Upper lobe of right lung (tissue), 1 donor: ENCODE results near the gene HAUS5. TPM values are rescaled to one million over a fixed set of nuclear protein-coding genes. Genes with fewer than 3 reads are reported as not detected.

Experiments
- ATAC-seq: fragments of 200-7000 bp; cut with Tn5 transposase; one replicate; pipeline ENCODE4 v1.9.1; 2020; ENCODE audit warnings: mild to moderate bottlenecking, moderate library complexity
- DNase-seq: peaks from one replicate; pipeline ENCODE4 v3.0.0-alpha.2; 2020
- H3K27ac ChIP-seq: fragments of 200-600 bp; one replicate; pipeline ENCODE4 v1.8.0; 2022
- H3K27me3 ChIP-seq: fragments of 200-600 bp; one replicate; pipeline ENCODE4 v1.8.0; 2022; ENCODE audit warnings: mild to moderate bottlenecking
- H3K36me3 ChIP-seq: fragments of 200-600 bp; one replicate; pipeline ENCODE4 v1.8.0; 2022
- H3K4me1 ChIP-seq: fragments of 200-600 bp; one replicate; pipeline ENCODE4 v1.8.0; 2022
- H3K4me3 ChIP-seq: fragments of 200-600 bp; one replicate; pipeline ENCODE4 v1.8.0; 2022; ENCODE audit warnings: mild to moderate bottlenecking
- H3K9me3 ChIP-seq: fragments of 200-600 bp; one replicate; pipeline ENCODE4 v1.8.0; 2022
- CTCF ChIP-seq: fragments of 200-600 bp; IDR thresholded peaks from one replicate; pipeline ENCODE4 v1.8.0; 2022; ENCODE audit warnings: antibody characterized with exemption
- intact Hi-C: fragments of 100-400 bp; cut with DNase I; formaldehyde crosslinking; loops from one replicate; pipeline ENCODE4 v1.11.0; 2022
- total RNA-seq: library from RNA; stranded (reverse); fragmentation: NEBNext Ultra II Directional; extraction: Animal tissue kit (Norgen Biotek cat#: 25700); gene quantifications from one replicate; pipeline ENCODE4 v1.2.1, GENCODE V29; 2021
- donor health status: DM: no; HTN: yes; CAD: no; lungs with severe emphysema.

HAUS5 gene
- total RNA-seq, 1 donor from 2014 or later = 8.9 TPM

DNA sequence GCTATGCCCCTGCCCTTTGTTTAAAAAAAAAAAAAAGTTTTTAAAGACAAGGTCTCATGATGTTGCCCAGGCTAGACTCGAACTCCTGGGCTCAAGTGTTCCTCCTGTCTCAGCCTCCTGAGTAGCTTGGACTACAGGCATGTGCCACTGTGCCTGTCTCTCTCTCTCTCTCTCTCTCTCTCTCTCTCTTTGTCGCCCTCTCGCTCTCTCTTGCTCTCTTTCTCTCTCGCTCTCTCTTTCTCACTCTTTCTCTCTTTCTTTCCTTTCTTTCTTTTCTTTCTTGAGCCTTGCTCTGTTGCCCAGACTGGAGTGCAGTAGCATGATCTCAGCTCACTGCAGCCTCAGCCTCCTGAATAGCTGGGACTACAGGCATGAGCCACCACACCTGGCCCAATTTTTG lies 43.1 kb downstream of the HAUS5 start:
- Histone ChIP-seq H3K36me3 (peaks cover 90% of the 10 kb centered on the region), H3K27me3 (no peaks in the 10 kb centered on the region), H3K27ac (no peak overlapping the region), H3K9me3 (no peaks in the 10 kb centered on the region), H3K4me1 (no peaks in the 10 kb centered on the region), H3K4me3 (no peak overlapping the region)
- TF ChIP-seq CTCF = no peak
- no peak for DNase-seq
- intact Hi-C loops = no loop called here
- no peak for ATAC-seq

DNA sequence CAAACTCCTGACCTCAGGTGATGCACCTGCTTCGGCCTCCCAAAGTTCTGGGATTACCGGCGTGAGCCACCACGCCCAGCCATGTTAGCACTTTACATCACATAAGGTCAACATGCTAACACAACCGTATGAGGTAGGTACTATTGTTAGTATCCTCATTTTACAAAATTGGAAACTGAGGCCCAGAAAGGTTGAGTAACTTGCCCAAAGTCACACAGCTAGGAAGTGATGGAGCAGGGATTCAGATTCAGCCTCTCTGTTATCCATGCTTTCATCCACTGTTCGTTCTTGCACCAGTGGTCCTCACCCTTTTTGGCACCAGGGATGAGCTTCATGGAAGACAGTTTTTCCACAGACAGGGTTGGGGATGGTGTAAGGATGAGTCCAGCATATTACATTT lies 44.2 kb downstream of the HAUS5 start:
- H3K36me3 ChIP-seq = peaks cover 84% of the 10 kb centered on the region
- H3K27me3 ChIP-seq = no peaks in the 10 kb centered on the region
- no peak overlapping the region for H3K4me3 ChIP-seq
- no peaks in the 10 kb centered on the region for H3K4me1 ChIP-seq
- ATAC-seq (no peak), DNase-seq (no peak)
- no peak for TF ChIP-seq CTCF
- H3K9me3 ChIP-seq = no peaks in the 10 kb centered on the region
- H3K27ac ChIP-seq = no peak overlapping the region
- intact Hi-C loops = no loop called here

DNA sequence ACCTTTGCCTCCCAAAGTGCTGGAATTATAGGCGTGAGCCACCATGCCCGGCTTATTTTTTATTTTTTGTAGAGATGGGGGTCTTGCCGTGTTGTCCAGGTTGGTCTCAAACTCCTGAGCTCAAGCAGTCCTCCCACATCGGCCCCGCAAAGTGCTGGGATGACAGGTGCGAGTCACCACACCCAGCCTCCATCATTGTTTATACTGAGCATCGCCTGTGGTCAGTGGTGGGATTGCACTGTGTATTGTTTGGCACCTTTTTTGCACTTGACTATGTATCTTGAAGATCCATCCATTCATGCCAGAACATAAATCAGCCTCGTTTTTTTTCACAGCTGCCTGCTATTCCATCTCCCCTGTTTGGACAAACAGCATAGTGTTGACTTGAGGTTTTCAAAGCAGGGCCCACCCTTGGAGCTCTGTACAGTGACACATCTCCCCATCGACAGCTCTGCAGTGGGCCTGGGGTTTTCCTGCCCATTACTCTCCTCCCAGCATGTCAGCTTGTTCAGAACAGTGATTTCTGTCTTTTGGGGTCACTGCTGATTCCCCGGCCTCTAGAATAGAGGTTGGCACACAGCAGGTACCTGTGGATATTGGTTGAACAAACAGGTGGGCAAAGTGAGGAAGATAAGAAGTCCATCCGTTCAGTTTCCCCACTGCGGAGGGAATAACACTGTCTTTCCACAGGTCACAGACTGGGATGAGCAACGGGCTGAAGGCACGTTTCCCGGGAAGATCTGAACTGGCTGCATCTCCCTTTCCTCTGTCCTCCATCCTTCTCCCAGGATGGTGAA lies 45.6 kb downstream of the HAUS5 start:
- TF ChIP-seq CTCF = no peak
- ATAC-seq = no peak
- Histone ChIP-seq H3K9me3 (no peaks in the 10 kb centered on the region), H3K27ac (no peak overlapping the region), H3K4me1 (no peaks in the 10 kb centered on the region), H3K27me3 (no peaks in the 10 kb centered on the region), H3K36me3 (peaks cover 76% of the 10 kb centered on the region), H3K4me3 (no peak overlapping the region)
- intact Hi-C loops = no loop called here
- no peak for DNase-seq

DNA sequence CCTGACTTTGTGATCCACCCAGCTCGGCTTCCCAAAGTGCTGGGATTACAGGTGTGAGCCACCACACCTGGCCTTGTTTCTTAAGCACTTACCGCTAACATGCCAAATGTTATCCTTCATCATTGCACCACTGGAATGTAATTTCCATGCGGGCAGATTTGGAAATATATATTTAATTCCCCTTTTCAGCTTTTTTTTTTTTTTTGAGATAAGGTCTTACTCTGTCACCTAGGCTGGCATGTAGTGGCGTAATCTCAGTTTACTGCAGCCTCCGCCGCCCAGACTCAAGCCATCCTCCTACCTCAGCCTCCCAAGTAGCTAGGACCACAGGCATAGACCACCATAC lies 49.4 kb downstream of the HAUS5 start:
- DNase-seq (no peak), ATAC-seq (no peak)
- Histone ChIP-seq H3K27me3 (no peaks in the 10 kb centered on the region), H3K4me1 (no peaks in the 10 kb centered on the region), H3K36me3 (peaks cover 38% of the 10 kb centered on the region), H3K27ac (no peak overlapping the region), H3K4me3 (no peak overlapping the region), H3K9me3 (no peaks in the 10 kb centered on the region)
- TF ChIP-seq CTCF = no peak
- intact Hi-C loops = no loop called here

DNA sequence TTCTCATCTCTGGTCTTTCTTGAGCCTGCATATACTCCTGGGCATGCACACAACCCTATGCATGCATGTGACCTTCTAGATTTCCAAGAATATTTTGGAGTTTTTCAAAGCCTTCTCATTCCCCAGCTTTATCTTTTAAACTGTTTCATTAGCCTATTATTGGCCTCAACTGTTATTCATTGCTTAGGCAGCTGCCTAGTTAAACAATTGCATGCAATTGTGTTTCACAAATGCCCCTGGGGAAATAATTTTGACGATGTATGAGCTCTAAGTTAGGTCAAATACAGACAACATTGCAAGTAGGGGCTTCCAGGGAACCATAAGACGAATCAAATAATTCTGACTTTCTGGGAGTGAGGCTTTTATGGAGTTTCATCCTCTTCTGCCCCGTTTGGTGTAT lies 51.4 kb downstream of the HAUS5 start:
- Histone ChIP-seq H3K36me3 (peaks cover 18% of the 10 kb centered on the region), H3K27me3 (no peaks in the 10 kb centered on the region), H3K4me1 (no peaks in the 10 kb centered on the region), H3K4me3 (no peak overlapping the region), H3K27ac (no peak overlapping the region), H3K9me3 (no peaks in the 10 kb centered on the region)
- TF ChIP-seq CTCF = no peak
- ATAC-seq (no peak), DNase-seq (no peak)
- intact Hi-C loops = no loop called here

GRCh38 chr19:35665157-35665556 lies 52.6 kb downstream of the HAUS5 start:
- peaks cover 6% of the 10 kb centered on the region for H3K36me3 ChIP-seq
- no peak for TF ChIP-seq CTCF
- H3K27me3 ChIP-seq = no peaks in the 10 kb centered on the region
- no peak for ATAC-seq
- no peak overlapping the region for H3K27ac ChIP-seq
- intact Hi-C loops = no loop called here
- H3K4me3 ChIP-seq = no peak overlapping the region
- H3K9me3 ChIP-seq = no peaks in the 10 kb centered on the region
- DNase-seq = no peak
- H3K4me1 ChIP-seq = no peaks in the 10 kb centered on the region
